HG03159 (cell line): ENCODE results near the gene LRRC75B.

Experiments used
- ATAC-seq: cut with Tn5 transposase; IDR thresholded peaks from one replicate; pipeline ENCODE4 v1.9.1; 2021; ENCODE audit warnings: mild to moderate bottlenecking, moderate library complexity; ENCODE audit not compliant: unreplicated experiment

LRRC75B gene

GRCh38 chr22:24587948-24588347 is 4.9 kb downstream of the LRRC75B start:
- ATAC-seq = no peak

- ATAC-seq = no peak
Measured at GRCh38 chr22:24587251-24587650, 5.6 kb downstream of the LRRC75B start.

GRCh38 chr22:24585927-24586546 is 6.8 kb downstream of the LRRC75B start:
- no peak for ATAC-seq

- ATAC-seq = no peak
Measured at GRCh38 chr22:24585461-24585860, 7.4 kb downstream of the LRRC75B start.

- ATAC-seq = no peak
Measured at GRCh38 chr22:24584871-24585411, 7.9 kb downstream of the LRRC75B start.

GRCh38 chr22:24584166-24584790 is 8.6 kb downstream of the LRRC75B start:
- ATAC-seq = no peak

- no peak for ATAC-seq
Measured at GRCh38 chr22:24583221-24584165, 9.4 kb downstream of the LRRC75B start.

GRCh38 chr22:24582056-24582814 is 10.6 kb downstream of the LRRC75B start:
- no peak for ATAC-seq

- no peak for ATAC-seq
Measured at GRCh38 chr22:24580276-24580675, 12.6 kb downstream of the LRRC75B start.

GRCh38 chr22:24579258-24579601 is 13.6 kb downstream of the LRRC75B start:
- ATAC-seq = no peak

- ATAC-seq = no peak
Measured at GRCh38 chr22:24578355-24579257, 14.3 kb downstream of the LRRC75B start.

- ATAC-seq = no peak
Measured at GRCh38 chr22:24576778-24577177, 16.1 kb downstream of the LRRC75B start.

GRCh38 chr22:24571266-24571665 is 21.6 kb downstream of the LRRC75B start:
- ATAC-seq = no peak

GRCh38 chr22:24567668-24568067 is 25.2 kb downstream of the LRRC75B start:
- ATAC-seq = no peak

- ATAC-seq = no peak
Measured at GRCh38 chr22:24566899-24567511, 25.9 kb downstream of the LRRC75B start.

- no peak for ATAC-seq
Measured at GRCh38 chr22:24565077-24565476, 27.8 kb downstream of the LRRC75B start.

- ATAC-seq = no peak
Measured at GRCh38 chr22:24564376-24565058, 28.4 kb downstream of the LRRC75B start.

- ATAC-seq = no peak
Measured at GRCh38 chr22:24563246-24563645, 29.6 kb downstream of the LRRC75B start.

- ATAC-seq = no peak
Measured at GRCh38 chr22:24559471-24559870, 33.4 kb downstream of the LRRC75B start.
